Measurements from ENCODE around the gene WDR1. TPM values are rescaled to one million over a fixed set of nuclear protein-coding genes. Genes with fewer than 3 reads are reported as not detected.

Gene WDR1
- polyA plus RNA-seq, 2 of the 4 experiments (the other 2 are of a cell fraction) = 251 to 326 TPM

DNA sequence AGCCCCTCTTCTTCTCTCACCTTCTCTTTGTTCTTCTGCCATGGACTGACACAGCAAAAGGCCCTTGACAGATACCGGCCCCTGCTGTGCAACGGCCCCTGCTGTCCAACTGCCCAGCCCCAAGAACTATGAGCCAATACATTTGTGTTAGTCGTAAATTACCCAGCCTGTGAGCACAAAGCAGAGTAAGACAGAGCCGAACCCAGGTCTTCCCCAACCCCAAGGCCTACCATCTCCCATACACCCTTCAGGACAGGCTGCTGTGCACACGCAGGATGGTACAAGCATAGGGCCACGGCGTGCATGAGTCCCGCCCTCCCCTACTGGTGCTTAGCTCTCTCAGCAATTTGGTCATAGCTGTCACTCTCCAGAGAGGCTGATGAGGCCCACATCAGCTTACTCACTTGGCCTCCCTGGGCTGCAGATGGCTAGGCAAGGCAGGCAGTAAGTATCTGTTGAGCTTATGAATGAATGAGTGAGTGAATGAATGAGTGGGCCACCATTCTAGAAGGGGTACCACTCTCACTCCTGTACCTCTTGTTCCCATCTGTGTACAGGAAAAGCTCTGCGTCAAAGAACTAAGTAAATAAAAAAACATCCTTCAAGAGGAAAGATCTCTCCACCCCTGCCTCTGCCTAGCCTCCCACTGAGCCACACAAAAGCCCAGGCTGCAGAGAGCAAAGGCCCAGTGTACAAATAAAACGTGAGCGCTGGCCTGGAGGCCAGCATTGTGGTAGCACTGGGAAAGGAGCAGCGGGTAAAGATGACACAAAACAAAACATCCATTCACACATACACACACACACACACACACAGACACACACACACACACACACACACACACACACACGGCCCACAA lies 13.9 kb downstream of the WDR1 start:
- Histone ChIP-seq H3K4me2 (no peak overlapping the region), H3K27ac (no peak overlapping the region), H3K4me3 (no peak overlapping the region), H3K4me1 (peaks cover 37% of the 10 kb centered on the region), H3K9me3 (no peaks in the 10 kb centered on the region)
- ChIA-PET POLR2A (no interaction called here), CTCF (no interaction called here)
- TF ChIP-seq ZFP36 (IDR thresholded peaks at IDR 0.05; ENCODE audit: borderline replicate concordance, partially characterized antibody) (no peak), POLR2AphosphoS2 (conservative IDR thresholded peaks at IDR 0.05; ENCODE audit: low read length) (no peak), ZNF302 (CRISPR knock-in tag; IDR thresholded peaks at IDR 0.05) (no peak), TP53 (CRISPR knock-in tag; IDR thresholded peaks at IDR 0.05) (no peak), RNF2 (IDR thresholded peaks at IDR 0.05; ENCODE audit: borderline replicate concordance, low read depth) (no peak), FOSB (CRISPR knock-in tag; IDR thresholded peaks at IDR 0.05) (no peak), HOXB5 (CRISPR knock-in tag; IDR thresholded peaks at IDR 0.05) (no peak), EHMT2 (IDR thresholded peaks at IDR 0.05; ENCODE audit: low read depth) (no peak), CHD4 (IDR thresholded peaks at IDR 0.05; ENCODE audit: borderline replicate concordance) (no peak), MAFK (IDR thresholded peaks at IDR 0.05; ENCODE audit: partially characterized antibody) (no peak), KDM5A (IDR thresholded peaks at IDR 0.05) (no peak), FOSL2 (IDR thresholded peaks at IDR 0.05) (no peak), FOSL2 (CRISPR knock-in tag; IDR thresholded peaks at IDR 0.05) (no peak), RARB (CRISPR knock-in tag; IDR thresholded peaks at IDR 0.05) (no peak)
- TF ChIP-seq, protein P1, sequence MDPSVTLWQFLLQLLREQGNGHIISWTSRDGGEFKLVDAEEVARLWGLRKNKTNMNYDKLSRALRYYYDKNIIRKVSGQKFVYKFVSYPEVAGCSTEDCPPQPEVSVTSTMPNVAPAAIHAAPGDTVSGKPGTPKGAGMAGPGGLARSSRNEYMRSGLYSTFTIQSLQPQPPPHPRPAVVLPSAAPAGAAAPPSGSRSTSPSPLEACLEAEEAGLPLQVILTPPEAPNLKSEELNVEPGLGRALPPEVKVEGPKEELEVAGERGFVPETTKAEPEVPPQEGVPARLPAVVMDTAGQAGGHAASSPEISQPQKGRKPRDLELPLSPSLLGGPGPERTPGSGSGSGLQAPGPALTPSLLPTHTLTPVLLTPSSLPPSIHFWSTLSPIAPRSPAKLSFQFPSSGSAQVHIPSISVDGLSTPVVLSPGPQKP (IDR thresholded peaks at IDR 0.05; ENCODE audit: low read depth, low read length) = no peak
- TF ChIP-seq, protein P2, sequence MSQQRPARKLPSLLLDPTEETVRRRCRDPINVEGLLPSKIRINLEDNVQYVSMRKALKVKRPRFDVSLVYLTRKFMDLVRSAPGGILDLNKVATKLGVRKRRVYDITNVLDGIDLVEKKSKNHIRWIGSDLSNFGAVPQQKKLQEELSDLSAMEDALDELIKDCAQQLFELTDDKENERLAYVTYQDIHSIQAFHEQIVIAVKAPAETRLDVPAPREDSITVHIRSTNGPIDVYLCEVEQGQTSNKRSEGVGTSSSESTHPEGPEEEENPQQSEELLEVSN (IDR thresholded peaks at IDR 0.05; ENCODE audit: borderline replicate concordance, low read depth) = no peak
- FAIRE-seq (no peak), ATAC-seq (no peak), DNase-seq (ENCODE audit: low read depth in 1 of 2, low spot score in 1 of 2) (no peak)
- 91% methylated on average over 12 of the region's 13 CpGs for WGBS (ENCODE audit: missing lambda C conversion rate)

DNA sequence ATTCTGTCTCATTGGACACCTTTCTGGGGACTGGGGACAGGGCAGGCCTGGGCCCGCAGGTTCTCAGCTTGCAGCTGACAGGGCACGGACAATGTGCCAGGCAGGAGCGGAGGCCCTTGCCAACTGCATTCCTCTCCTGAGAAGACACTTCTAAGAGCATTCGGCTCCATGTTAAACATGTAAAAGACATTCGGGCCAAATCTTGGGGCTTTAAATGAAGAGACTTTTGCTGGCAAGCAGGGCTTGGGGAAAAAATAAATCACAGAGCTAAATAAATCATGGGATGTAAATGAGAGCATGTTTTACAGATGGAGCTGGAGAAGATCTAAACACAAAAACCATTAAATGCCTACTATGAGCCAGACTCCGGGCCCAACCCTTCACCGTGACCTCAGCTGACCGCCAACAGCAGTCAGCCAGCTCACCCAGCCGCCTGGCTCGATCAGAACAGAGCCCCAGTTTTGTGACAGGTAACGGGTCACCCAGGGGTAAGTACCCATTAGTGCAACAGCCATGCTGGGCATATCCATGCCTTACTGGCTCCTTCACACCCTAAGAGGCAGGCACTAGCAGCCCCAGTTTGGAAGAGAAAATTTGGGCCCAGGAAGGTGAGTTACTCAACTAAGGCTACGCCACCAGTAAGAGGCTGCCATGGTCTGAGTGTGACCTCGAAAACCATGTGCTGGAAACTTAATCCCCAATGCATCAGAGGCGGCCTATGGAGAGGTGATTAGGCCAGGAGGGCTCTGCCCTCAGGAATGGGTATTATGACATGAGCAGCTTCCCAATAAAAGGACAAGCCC lies 14.7 kb downstream of the WDR1 start:
- DNase-seq (ENCODE audit: low read depth in 1 of 2, low spot score in 1 of 2) (no peak), FAIRE-seq (no peak), ATAC-seq (no peak)
- H3K4me3 ChIP-seq = no peak overlapping the region
- ChIA-PET POLR2A (no interaction called here), CTCF (no interaction called here)
- no peaks in the 10 kb centered on the region for H3K9me3 ChIP-seq
- 94% methylated on average over 14 of the region's 14 CpGs for WGBS (ENCODE audit: missing lambda C conversion rate)
- H3K4me1 ChIP-seq = peaks cover 36% of the 10 kb centered on the region
- no peak overlapping the region for H3K4me2 ChIP-seq
- TF ChIP-seq RAD21 (conservative IDR thresholded peaks at IDR 0.05 in 1 of 2, IDR thresholded peaks at IDR 0.05 in 1 of 2) = no peak
- TF ChIP-seq FOSL2 (IDR thresholded peaks at IDR 0.05) = no peak
- no peak for TF ChIP-seq FOSL2 (CRISPR knock-in tag; IDR thresholded peaks at IDR 0.05)
- TF ChIP-seq, protein P2 (IDR thresholded peaks at IDR 0.05; ENCODE audit: borderline replicate concordance, low read depth) = no peak
- no peak for TF ChIP-seq ZC3H11A (IDR thresholded peaks at IDR 0.05)
- TF ChIP-seq SREBF2 (IDR thresholded peaks at IDR 0.05) = no peak
- TF ChIP-seq, protein P3, sequence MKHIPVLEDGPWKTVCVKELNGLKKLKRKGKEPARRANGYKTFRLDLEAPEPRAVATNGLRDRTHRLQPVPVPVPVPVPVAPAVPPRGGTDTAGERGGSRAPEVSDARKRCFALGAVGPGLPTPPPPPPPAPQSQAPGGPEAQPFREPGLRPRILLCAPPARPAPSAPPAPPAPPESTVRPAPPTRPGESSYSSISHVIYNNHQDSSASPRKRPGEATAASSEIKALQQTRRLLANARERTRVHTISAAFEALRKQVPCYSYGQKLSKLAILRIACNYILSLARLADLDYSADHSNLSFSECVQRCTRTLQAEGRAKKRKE (CRISPR knock-in tag; IDR thresholded peaks at IDR 0.05; ENCODE audit: low read depth) = no peak
- TF ChIP-seq, protein P4, sequence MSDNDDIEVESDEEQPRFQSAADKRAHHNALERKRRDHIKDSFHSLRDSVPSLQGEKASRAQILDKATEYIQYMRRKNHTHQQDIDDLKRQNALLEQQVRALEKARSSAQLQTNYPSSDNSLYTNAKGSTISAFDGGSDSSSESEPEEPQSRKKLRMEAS (IDR thresholded peaks at IDR 0.05) = no peak
- no peak for TF ChIP-seq EHMT2 (IDR thresholded peaks at IDR 0.05; ENCODE audit: low read depth)
- no peak for TF ChIP-seq HOXA7 (CRISPR knock-in tag; IDR thresholded peaks at IDR 0.05)
- TF ChIP-seq EP300 (IDR thresholded peaks at IDR 0.05) = no peak
- no peak for TF ChIP-seq CHD2 (IDR thresholded peaks at IDR 0.05; ENCODE audit: low read length, partially characterized antibody)
- TF ChIP-seq KDM5A (IDR thresholded peaks at IDR 0.05) = no peak
- no peak for TF ChIP-seq RFX5 (IDR thresholded peaks at IDR 0.05)
- no peak for TF ChIP-seq BHLHE40 (IDR thresholded peaks at IDR 0.05; ENCODE audit: low read depth, low read length)
- no peak for TF ChIP-seq TFCP2L1 (CRISPR knock-in tag; IDR thresholded peaks at IDR 0.05)
- TF ChIP-seq CBX8 (IDR thresholded peaks at IDR 0.05) = no peak
- TF ChIP-seq JUN (IDR thresholded peaks at IDR 0.05) = no peak
- TF ChIP-seq JUNB (IDR thresholded peaks at IDR 0.05) = no peak
- H3K27ac ChIP-seq = no peak overlapping the region
